HCT116 (cell line): ENCODE results near the gene TLE4. TPM values are rescaled to one million over a fixed set of nuclear protein-coding genes. Genes with fewer than 3 reads are reported as not detected.

Source experiments
- ATAC-seq: fragments of 200-7000 bp; cut with Tn5 transposase; 2 replicates; pipeline ENCODE4 v1.9.1; 2020; ENCODE audit warnings: mild to moderate bottlenecking, moderate library complexity
- BruUV-seq: library from RNA; stranded (reverse); fragments of 400-500 nt; replicated peaks from 2 replicates; lab custom pipeline; 2021; lab: Mats Ljungman, UMichigan
- CTCF ChIA-PET: fragments of 300-600 bp; sonication (Branson Sonifier 250); formaldehyde crosslinking; loops from one replicate; lab custom pipeline; 2021; ENCODE audit warnings: antibody characterized with exemption; lab: Charles Lee
- POLR2A ChIA-PET: fragments of 300-600, 350-600 bp; sonication (Branson Sonifier 250); formaldehyde crosslinking; loops from one replicate; lab custom pipeline; 2021; ENCODE audit warnings: antibody characterized with exemption; lab: Charles Lee
- RAD21 ChIA-PET, 2 experiments: fragments of 300-600 bp; sonication (Branson Sonifier 250); formaldehyde crosslinking; loops; one replicate each; lab custom pipeline; 2023; ENCODE audit warnings: low total read pairs in 2 of 2; ENCODE audit not compliant: uncharacterized antibody in 2 of 2, unreplicated experiment in 2 of 2, low non-redundant PET in 1 of 2; lab: Charles Lee
- DNase-seq: peaks from one replicate; pipeline ENCODE4 v3.0.0-alpha.2; 2010; ENCODE audit warnings: low read depth, low spot score
- H2AFZ ChIP-seq: fragments of 200-600 bp; shearing (Covaris generic), sonication (generic); 2 replicates; pipeline ENCODE4 v1.6.1; 2017; ENCODE audit warnings: low read depth, mixed run types, mixed read lengths, antibody characterized with exemption, low read length; ENCODE audit not compliant: poor library complexity, severe bottlenecking
- H3K27ac ChIP-seq: 2 replicates; pipeline ENCODE4 v1.5.1; 2012; ENCODE audit warnings: low read depth, low read length
- H3K27me3 ChIP-seq: fragments of 200-600 bp; sonication (generic); 2 replicates; pipeline ENCODE4 v1.6.1; 2016; ENCODE audit warnings: mixed run types, low read length, mixed read lengths; ENCODE audit not compliant: insufficient read depth
- H3K36me3 ChIP-seq, 2 experiments: fragments of 200-500 bp in 1 of 2; fragments of 200-600 bp in 1 of 2; sonication (Bioruptor generic) in 1 of 2; sonication (generic) in 1 of 2; 2 replicates each; pipeline versions ENCODE4 v1.5.1 to v1.6.1; 2014 to 2016; ENCODE audit warnings: low read length in 2 of 2, inconsistent platforms in 1 of 2, mixed read lengths in 1 of 2, mixed run types in 1 of 2; ENCODE audit not compliant: insufficient read depth in 2 of 2, control insufficient read depth in 1 of 2
- H3K4me1 ChIP-seq, 2 experiments: fragments of 200-600 bp in 1 of 2; sonication (generic) in 1 of 2; 2 replicates each; pipeline versions ENCODE4 v1.5.1 to v1.6.1; 2012 to 2017; ENCODE audit warnings: low read length in 2 of 2, inconsistent platforms in 1 of 2, mild to moderate bottlenecking in 1 of 2, mixed read lengths in 1 of 2, mixed run types in 1 of 2, moderate library complexity in 1 of 2; ENCODE audit not compliant: insufficient read depth in 2 of 2, control insufficient read depth in 1 of 2
- H3K4me2 ChIP-seq: fragments of 200-600 bp; sonication (generic); 2 replicates; pipeline ENCODE4 v1.6.1; 2017; ENCODE audit warnings: mixed run types, low read length, mixed read lengths
- H3K4me3 ChIP-seq, 2 experiments: fragments of 200-600 bp in 1 of 2; sonication (generic) in 1 of 2; replicated peaks in 1 of 2; 2 replicates each; pipeline ENCODE4 v1.5.1; 2011 to 2016; ENCODE audit warnings: low read length in 2 of 2, control low read depth in 1 of 2, low read depth in 1 of 2, mild to moderate bottlenecking in 1 of 2, mixed read lengths in 1 of 2, mixed run types in 1 of 2
- H3K79me2 ChIP-seq: fragments of 200-600 bp; sonication (generic); 2 replicates; pipeline ENCODE4 v1.6.1; 2017; ENCODE audit warnings: mild to moderate bottlenecking, mixed run types, low read length, moderate library complexity, mixed read lengths; ENCODE audit not compliant: insufficient read depth
- H3K9ac ChIP-seq: fragments of 200-600 bp; sonication (generic); 2 replicates; pipeline ENCODE4 v1.6.1; 2016; ENCODE audit warnings: low read length, mixed read lengths
- H3K9me2 ChIP-seq: fragments of 200-600 bp; sonication (generic), shearing (Covaris generic); 2 replicates; pipeline ENCODE4 v1.6.1; 2017; ENCODE audit warnings: mixed run types, mild to moderate bottlenecking, moderate library complexity; ENCODE audit not compliant: insufficient read depth
- H3K9me3 ChIP-seq, 2 experiments: fragments of 200-500 bp in 1 of 2; fragments of 200-600 bp in 1 of 2; sonication (Bioruptor generic) in 1 of 2; sonication (generic) in 1 of 2; 2 replicates each; pipeline ENCODE4 v1.6.1; 2014 to 2017; ENCODE audit warnings: low read length in 2 of 2, mixed read lengths in 2 of 2, inconsistent platforms in 1 of 2, low read depth in 1 of 2, mild to moderate bottlenecking in 1 of 2, mixed run types in 1 of 2, moderate library complexity in 1 of 2; ENCODE audit not compliant: control insufficient read depth in 1 of 2, insufficient read depth in 1 of 2
- H4K20me1 ChIP-seq: fragments of 200-600 bp; sonication (generic), shearing (Covaris generic); 2 replicates; pipeline ENCODE4 v1.6.1; 2017; ENCODE audit warnings: mixed run types, mild to moderate bottlenecking, moderate library complexity; ENCODE audit not compliant: insufficient read depth
- ATF3 ChIP-seq: IDR thresholded peaks from 2 replicates; pipeline ENCODE4 v1.6.1; 2012
- CEBPB ChIP-seq: IDR thresholded peaks from 2 replicates; pipeline ENCODE4 v1.6.1; 2012; ENCODE audit warnings: low read depth
- EGR1 ChIP-seq: IDR thresholded peaks from 2 replicates; pipeline ENCODE4 v1.6.1; 2012; ENCODE audit warnings: low read depth
- EZH2 ChIP-seq: fragments of 200-600 bp; sonication (generic); IDR thresholded peaks from 2 replicates; pipeline ENCODE4 v1.6.1; 2017; ENCODE audit warnings: antibody characterized with exemption, mixed run types
- FOSL1 ChIP-seq: IDR thresholded peaks from 2 replicates; pipeline ENCODE4 v1.6.1; 2012; ENCODE audit warnings: low read depth
- JUND ChIP-seq: IDR thresholded peaks from 2 replicates; pipeline ENCODE4 v1.6.1; 2012
- POLR2A ChIP-seq: IDR thresholded peaks from 2 replicates; pipeline ENCODE4 v1.7.0; 2011; ENCODE audit warnings: borderline replicate concordance; ENCODE audit not compliant: insufficient read depth, insufficient read length; ENCODE audit errors: extremely low read depth
- REST ChIP-seq: IDR thresholded peaks from 2 replicates; pipeline ENCODE4 v1.6.1; 2012; ENCODE audit warnings: low read depth
- SIN3A ChIP-seq: IDR thresholded peaks from 2 replicates; pipeline ENCODE4 v1.6.1; 2012; ENCODE audit warnings: low read depth
- SP1 ChIP-seq: IDR thresholded peaks from 2 replicates; pipeline ENCODE4 v1.6.1; 2012; ENCODE audit warnings: low read depth
- SRF ChIP-seq: IDR thresholded peaks from 2 replicates; pipeline ENCODE4 v1.6.1; 2012; ENCODE audit warnings: low read depth
- TCF7L2 ChIP-seq: IDR thresholded peaks from 2 replicates; pipeline ENCODE4 v1.7.0; 2011; ENCODE audit warnings: borderline replicate concordance, inconsistent platforms; ENCODE audit not compliant: insufficient read depth, insufficient read length; ENCODE audit errors: extremely low read depth
- YY1 ChIP-seq: IDR thresholded peaks from 2 replicates; pipeline ENCODE4 v1.6.1; 2011; ENCODE audit warnings: low read length, low read depth, moderate library complexity, mild to moderate bottlenecking; ENCODE audit not compliant: insufficient replicate concordance; ENCODE audit errors: extremely low read depth
- ZBTB33 ChIP-seq: IDR thresholded peaks from 2 replicates; pipeline ENCODE4 v1.6.1; 2011; ENCODE audit warnings: mild to moderate bottlenecking, low read length, moderate library complexity; ENCODE audit not compliant: insufficient replicate concordance; ENCODE audit errors: extremely low read depth
- ZFX ChIP-seq: fragments of 450-650 bp; IDR thresholded peaks from 2 replicates; pipeline ENCODE4 v1.6.1; 2017
- intact Hi-C: fragments of 100-400 bp; cut with micrococcal nuclease; formaldehyde crosslinking; loops from 2 replicates; pipeline ENCODE4 v1.10.0; 2022
- total RNA-seq: library from RNA; stranded (reverse); gene quantifications from one replicate; pipeline ENCODE4 v1.2.1, GENCODE V29; 2021; ENCODE audit not compliant: unreplicated experiment

The TLE4 gene
- total RNA-seq, 1 experiment from 2014 or later, result 0.39 TPM

- no peak for ATAC-seq
- Histone ChIP-seq H3K9ac (no peak overlapping the region), H3K4me3 (no peak overlapping the region), H3K9me2 (no peaks in the 10 kb centered on the region), H3K27me3 (no peaks in the 10 kb centered on the region), H3K27ac (no peak overlapping the region), H4K20me1 (no peaks in the 10 kb centered on the region), H3K9me3 (peaks cover 0 to 21% of the 10 kb centered on the region in 2 experiments; a peak in 2 of 4 replicates), H3K4me2 (no peak overlapping the region), H3K79me2 (no peaks in the 10 kb centered on the region), H3K4me1 (no peaks in the 10 kb centered on the region), H2AFZ (no peak overlapping the region), H3K36me3 (no peaks in the 10 kb centered on the region)
- no TSS peak for BruUV-seq
- DNase-seq, result no peak
- TF ChIP-seq JUND, result no peak
- TF ChIP-seq ZBTB33, result no peak
- TF ChIP-seq CEBPB, result no peak
- TF ChIP-seq ATF3, result no peak
- TF ChIP-seq REST, result no peak
- no peak for TF ChIP-seq EGR1
- TF ChIP-seq SIN3A, result no peak
- no peak for TF ChIP-seq TCF7L2
- TF ChIP-seq YY1, result no peak
- no peak for TF ChIP-seq SP1
- no peak for TF ChIP-seq EZH2
- no peak for TF ChIP-seq FOSL1
- TF ChIP-seq SRF, result no peak
- no peak for TF ChIP-seq POLR2A
- no peak for TF ChIP-seq ZFX
- POLR2A ChIA-PET, result no interaction called here
- RAD21 ChIA-PET, result no interaction called here
- intact Hi-C loops, result no loop called here
- CTCF ChIA-PET, result no interaction called here
These were observed 1.8 kb upstream of the TLE4 start for GRCh38 chr9:79569814-79570447.
